ENCODE measurements around the gene TSSK3.

The TSSK3 gene

GRCh38 chr1:32362474-32363313 lies at the start of gene TSSK3, which contains the start of gene FAM229A:
TSSK3 (plus strand) TSS chr1:32362539; CDS start chr1:32362702, 163 bp downstream.
FAM229A (minus strand) TSS chr1:32362485; CDS start chr1:32362091, 394 bp downstream.
- no peak for DNase-seq

GRCh38 chr1:32316903-32317277 lies 45.4 kb upstream of the TSSK3 start:
- no peak for DNase-seq

- no peak for DNase-seq
Observed at GRCh38 chr1:32318127-32318869, 44.0 kb upstream of the TSSK3 start.

- no peak for DNase-seq
Observed at GRCh38 chr1:32321712-32322291, 40.5 kb upstream of the TSSK3 start.

- no peak for DNase-seq
Observed at GRCh38 chr1:32327204-32327603, 35.1 kb upstream of the TSSK3 start.

GRCh38 chr1:32329931-32330466 lies 32.3 kb upstream of the TSSK3 start:
- no peak for DNase-seq

GRCh38 chr1:32330558-32331151 lies 31.7 kb upstream of the TSSK3 start:
- no peak for DNase-seq

- no peak for DNase-seq
Observed at GRCh38 chr1:32331549-32331948, 30.8 kb upstream of the TSSK3 start.

- DNase-seq: no peak
Observed at GRCh38 chr1:32332290-32333079, 29.9 kb upstream of the TSSK3 start.

- no peak for DNase-seq
Observed at GRCh38 chr1:32333251-32333963, 28.9 kb upstream of the TSSK3 start.

GRCh38 chr1:32334274-32334861 lies 28.0 kb upstream of the TSSK3 start:
- DNase-seq: no peak

GRCh38 chr1:32334864-32335534 lies 27.3 kb upstream of the TSSK3 start:
- no peak for DNase-seq

- DNase-seq: no peak
Observed at GRCh38 chr1:32335535-32335789, 26.9 kb upstream of the TSSK3 start.

GRCh38 chr1:32335790-32336590 lies 26.3 kb upstream of the TSSK3 start, which contains the start of gene MARCKSL1:
MARCKSL1 (minus strand) TSS chr1:32336233; CDS start chr1:32336033, 200 bp downstream.
- no peak for DNase-seq

GRCh38 chr1:32336591-32336932 lies 25.8 kb upstream of the TSSK3 start:
- no peak for DNase-seq

GRCh38 chr1:32336963-32337675 lies 25.2 kb upstream of the TSSK3 start:
- no peak for DNase-seq

GRCh38 chr1:32337855-32338636 lies 24.3 kb upstream of the TSSK3 start:
- no peak for DNase-seq

GRCh38 chr1:32338637-32339145 lies 23.6 kb upstream of the TSSK3 start:
- DNase-seq: no peak
